Esophagus squamous epithelium (tissue), 4 donors: ENCODE results near the gene NUDT3.

Source experiments
- POLR2A ChIP-seq, 4 donors: fragments of 450-650 bp; IDR thresholded peaks; one replicate each; pipeline ENCODE4 v1.6.1; 2017; ENCODE audit warnings: antibody characterized with exemption in 4 of 4, mild to moderate bottlenecking in 4 of 4, moderate library complexity in 3 of 4
- TF ChIP-seq, protein P1 (sequence below), 6 experiments: fragments of 450-650 bp in 4 of 6; fragments of 200-600 bp in 2 of 6; sonication (generic) in 2 of 6; IDR thresholded peaks; one replicate each; pipeline ENCODE4 v1.5.1; 2016 to 2019; ENCODE audit warnings: antibody characterized with exemption in 6 of 6, mild to moderate bottlenecking in 4 of 6, moderate library complexity in 4 of 6

GRCh38 chr6:34235307-34236130, 156.9 kb downstream of the NUDT3 start:
- TF ChIP-seq POLR2A (IDR thresholded peaks at IDR 0.05), result peak in 1 of 4 donors; percentile 48
- TF ChIP-seq, protein P1, sequence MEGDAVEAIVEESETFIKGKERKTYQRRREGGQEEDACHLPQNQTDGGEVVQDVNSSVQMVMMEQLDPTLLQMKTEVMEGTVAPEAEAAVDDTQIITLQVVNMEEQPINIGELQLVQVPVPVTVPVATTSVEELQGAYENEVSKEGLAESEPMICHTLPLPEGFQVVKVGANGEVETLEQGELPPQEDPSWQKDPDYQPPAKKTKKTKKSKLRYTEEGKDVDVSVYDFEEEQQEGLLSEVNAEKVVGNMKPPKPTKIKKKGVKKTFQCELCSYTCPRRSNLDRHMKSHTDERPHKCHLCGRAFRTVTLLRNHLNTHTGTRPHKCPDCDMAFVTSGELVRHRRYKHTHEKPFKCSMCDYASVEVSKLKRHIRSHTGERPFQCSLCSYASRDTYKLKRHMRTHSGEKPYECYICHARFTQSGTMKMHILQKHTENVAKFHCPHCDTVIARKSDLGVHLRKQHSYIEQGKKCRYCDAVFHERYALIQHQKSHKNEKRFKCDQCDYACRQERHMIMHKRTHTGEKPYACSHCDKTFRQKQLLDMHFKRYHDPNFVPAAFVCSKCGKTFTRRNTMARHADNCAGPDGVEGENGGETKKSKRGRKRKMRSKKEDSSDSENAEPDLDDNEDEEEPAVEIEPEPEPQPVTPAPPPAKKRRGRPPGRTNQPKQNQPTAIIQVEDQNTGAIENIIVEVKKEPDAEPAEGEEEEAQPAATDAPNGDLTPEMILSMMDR (IDR thresholded peaks at IDR 0.05), result no peak
